Uterus (tissue), 2 donors: ENCODE results near the gene PIEZO2.

Experiments
- POLR2A ChIP-seq, 2 donors: fragments of 450-650 bp; IDR thresholded peaks; one replicate each; pipeline ENCODE4 v1.6.1; 2016; ENCODE audit warnings: antibody characterized with exemption in 2 of 2, mild to moderate bottlenecking in 1 of 2, moderate library complexity in 1 of 2
- TF ChIP-seq, protein P1 (sequence below), 4 experiments: fragments of 200-600 bp in 2 of 4; fragments of 450-650 bp in 2 of 4; sonication (generic) in 2 of 4; IDR thresholded peaks; one replicate each; pipeline ENCODE4 v1.5.1; 2016 to 2019; ENCODE audit warnings: antibody characterized with exemption in 4 of 4, mild to moderate bottlenecking in 2 of 4, moderate library complexity in 1 of 4

DNA sequence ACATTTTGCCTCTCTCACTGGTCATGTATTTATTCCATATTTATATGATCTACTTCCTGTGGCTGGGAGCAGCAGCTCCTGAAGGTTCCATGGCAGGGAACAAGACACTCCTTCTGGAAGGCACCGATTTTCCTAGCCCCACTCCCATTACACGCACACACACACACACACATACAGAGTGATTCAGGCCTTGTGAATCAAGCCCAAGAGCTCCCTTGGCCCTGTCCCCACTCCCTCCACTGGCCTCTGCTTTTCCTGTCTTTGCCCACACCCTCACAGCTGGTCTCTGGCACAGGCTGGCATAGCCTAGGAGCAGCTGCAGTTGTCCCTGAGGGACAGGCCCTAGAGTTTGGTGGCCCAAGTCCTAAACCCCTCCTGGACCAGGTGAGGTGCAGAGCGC is 421.9 kb downstream of the PIEZO2 start:
- TF ChIP-seq, protein P1, sequence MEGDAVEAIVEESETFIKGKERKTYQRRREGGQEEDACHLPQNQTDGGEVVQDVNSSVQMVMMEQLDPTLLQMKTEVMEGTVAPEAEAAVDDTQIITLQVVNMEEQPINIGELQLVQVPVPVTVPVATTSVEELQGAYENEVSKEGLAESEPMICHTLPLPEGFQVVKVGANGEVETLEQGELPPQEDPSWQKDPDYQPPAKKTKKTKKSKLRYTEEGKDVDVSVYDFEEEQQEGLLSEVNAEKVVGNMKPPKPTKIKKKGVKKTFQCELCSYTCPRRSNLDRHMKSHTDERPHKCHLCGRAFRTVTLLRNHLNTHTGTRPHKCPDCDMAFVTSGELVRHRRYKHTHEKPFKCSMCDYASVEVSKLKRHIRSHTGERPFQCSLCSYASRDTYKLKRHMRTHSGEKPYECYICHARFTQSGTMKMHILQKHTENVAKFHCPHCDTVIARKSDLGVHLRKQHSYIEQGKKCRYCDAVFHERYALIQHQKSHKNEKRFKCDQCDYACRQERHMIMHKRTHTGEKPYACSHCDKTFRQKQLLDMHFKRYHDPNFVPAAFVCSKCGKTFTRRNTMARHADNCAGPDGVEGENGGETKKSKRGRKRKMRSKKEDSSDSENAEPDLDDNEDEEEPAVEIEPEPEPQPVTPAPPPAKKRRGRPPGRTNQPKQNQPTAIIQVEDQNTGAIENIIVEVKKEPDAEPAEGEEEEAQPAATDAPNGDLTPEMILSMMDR (IDR thresholded peaks at IDR 0.05) = no peak
- TF ChIP-seq POLR2A (IDR thresholded peaks at IDR 0.05) = no peak
